Cardiac septum (tissue), 1 donor: Measurements from ENCODE around the gene WDR45. TPM values are rescaled to one million over a fixed set of nuclear protein-coding genes. Genes with fewer than 3 reads are reported as not detected.

ENCODE experiments used
- DNase-seq: peaks from one replicate; pipeline ENCODE4 v3.0.0-alpha.2; 2020; ENCODE audit warnings: low spot score
- intact Hi-C: fragments of 100-400 bp; cut with DNase I; formaldehyde crosslinking; loops from one replicate; pipeline ENCODE4 v1.14.0; 2022
- total RNA-seq: library from RNA; stranded (reverse); fragmentation: NEBNext Ultra II Directional; extraction: Animal tissue kit (Norgen Biotek cat#: 25700); gene quantifications from one replicate; pipeline ENCODE4 v1.2.1, GENCODE V29; 2021
- donor health status: DM: no; HTN: no; CAD: no.

Gene WDR45
- total RNA-seq, 1 donor from 2014 or later = 68.1 TPM

- intact Hi-C loops = no loop called here
- no peak for DNase-seq
These were observed 2.7 kb upstream of the WDR45 start for GRCh38 chrX:49082271-49082871.

- intact Hi-C loops = no loop called here
- no peak for DNase-seq
These were observed 1.7 kb downstream of the WDR45 start for GRCh38 chrX:49077941-49078340.

GRCh38 chrX:49075347-49075746, 4.3 kb downstream of the WDR45 start:
- intact Hi-C loops = no loop called here
- DNase-seq = no peak

- peak; percentile 96 for DNase-seq
- intact Hi-C loops = no loop called here
These were observed 5.8 kb downstream of the WDR45 start, which contains the start of gene PRAF2 for GRCh38 chrX:49073601-49074575. PRAF2 (minus strand) TSS chrX:49074002; CDS start chrX:49073987, 15 bp downstream.

GRCh38 chrX:49072712-49073095, 7.0 kb downstream of the WDR45 start:
- intact Hi-C loops = no loop called here
- DNase-seq = no peak

GRCh38 chrX:49071877-49072711, 7.6 kb downstream of the WDR45 start:
- no peak for DNase-seq
- intact Hi-C loops = no loop called here

GRCh38 chrX:49070988-49071387, 8.7 kb downstream of the WDR45 start:
- DNase-seq = no peak
- intact Hi-C loops = no loop called here

- DNase-seq = no peak
- intact Hi-C loops = no loop called here
These were observed 10.6 kb downstream of the WDR45 start for GRCh38 chrX:49069038-49069437.

GRCh38 chrX:49067285-49068120, 12.2 kb downstream of the WDR45 start:
- no peak for DNase-seq
- intact Hi-C loops = no loop called here

- intact Hi-C loops = no loop called here
- no peak for DNase-seq
These were observed 13.0 kb downstream of the WDR45 start for GRCh38 chrX:49066690-49067089.

GRCh38 chrX:49066278-49066677, 13.4 kb downstream of the WDR45 start:
- intact Hi-C loops = no loop called here
- no peak for DNase-seq

GRCh38 chrX:49064735-49065134, 15.0 kb downstream of the WDR45 start:
- DNase-seq = no peak
- intact Hi-C loops = no loop called here

- intact Hi-C loops = no loop called here
These were observed 15.4 kb downstream of the WDR45 start for GRCh38 chrX:49064303-49064702.

GRCh38 chrX:49063715-49064114, 16.0 kb downstream of the WDR45 start:
- DNase-seq = no peak
- intact Hi-C loops = no loop called here

More at GRCh38 chrX:49064303-49064702, 15.4 kb downstream of the WDR45 start:
- DNase-seq = no peak

GRCh38 chrX:49061916-49062315, 17.8 kb downstream of the WDR45 start:
- intact Hi-C loops = no loop called here
- DNase-seq = no peak

- intact Hi-C loops = no loop called here
- DNase-seq = no peak
These were observed 18.2 kb downstream of the WDR45 start for GRCh38 chrX:49061490-49061889.

- no peak for DNase-seq
- intact Hi-C loops = no loop called here
These were observed 18.8 kb downstream of the WDR45 start for GRCh38 chrX:49060914-49061313.

GRCh38 chrX:49059681-49060085, 20.0 kb downstream of the WDR45 start:
- intact Hi-C loops = no loop called here
- no peak for DNase-seq

- intact Hi-C loops = no loop called here
- DNase-seq = no peak
These were observed 20.5 kb downstream of the WDR45 start for GRCh38 chrX:49059201-49059600.
